ENCODE data around the gene LMX1B. TPM values are rescaled to one million over a fixed set of nuclear protein-coding genes. Genes with fewer than 3 reads are reported as not detected.

The LMX1B gene
- total RNA-seq, 1 experiment from 2014 or later = 2.6 TPM

- Histone ChIP-seq H3K27me3 (ENCODE audit: control insufficient read depth, insufficient read depth, low read length) (no peaks in the 10 kb centered on the region), H3K36me3 (ENCODE audit: control insufficient read depth, insufficient read depth, low read length) (no peaks in the 10 kb centered on the region), H3K27ac (ENCODE audit: low read length) (no peak overlapping the region), H3K9me3 (ENCODE audit: control insufficient read depth, insufficient read depth, low read depth, low read length) (no peaks in the 10 kb centered on the region), H3K4me3 (ENCODE audit: low read depth in 2 of 2, low read length in 2 of 2) (no peak overlapping the region), H3K4me1 (ENCODE audit: control insufficient read depth, insufficient read depth, low read length) (no peaks in the 10 kb centered on the region)
- no TSS peak for BruUV-seq (replicated peaks)
- CTCF ChIA-PET = no interaction called here
- TF ChIP-seq POLR2AphosphoS5 (IDR thresholded peaks at IDR 0.05; ENCODE audit: low read depth, low read length) = no peak
- no peak for TF ChIP-seq REST (IDR thresholded peaks at IDR 0.05; ENCODE audit: insufficient read depth in 1 of 2, low read depth in 2 of 2, low read length in 1 of 2)
- no peak for TF ChIP-seq TCF7L2 (IDR thresholded peaks at IDR 0.05; ENCODE audit: low read depth, low read length)
- TF ChIP-seq CTCF (IDR thresholded peaks at IDR 0.05) = no peak
- TF ChIP-seq SIN3A (IDR thresholded peaks at IDR 0.05; ENCODE audit: borderline replicate concordance, insufficient read depth, low read depth, low read length) = no peak
- ATAC-seq (no peak), DNase-seq (ENCODE audit: low read depth, low spot score) (no peak)
- intact Hi-C loops (cut with micrococcal nuclease; ENCODE audit: unreplicated experiment) = no loop called here
- POLR2A ChIA-PET = no interaction called here
- in situ Hi-C loops (cut with HindIII; ENCODE audit: low pct_unique_long_range_greater_than_20kb, low sequenced_read_pairs) = no loop called here
These were observed 22.6 kb upstream of the LMX1B start for GRCh38 chr9:126591083-126591482.

- no peak overlapping the region for H3K27ac ChIP-seq (ENCODE audit: low read length)
- DNase-seq (ENCODE audit: low read depth, low spot score) (no peak), ATAC-seq (no peak)
- H3K9me3 ChIP-seq (ENCODE audit: control insufficient read depth, insufficient read depth, low read depth, low read length) = no peaks in the 10 kb centered on the region
- in situ Hi-C loops (cut with HindIII; ENCODE audit: low pct_unique_long_range_greater_than_20kb, low sequenced_read_pairs) (no loop called here), intact Hi-C loops (cut with micrococcal nuclease; ENCODE audit: unreplicated experiment) (no loop called here)
- BruUV-seq (replicated peaks) = no TSS peak
- H3K4me1 ChIP-seq (ENCODE audit: control insufficient read depth, insufficient read depth, low read length) = no peaks in the 10 kb centered on the region
- ChIA-PET POLR2A (no interaction called here), CTCF (no interaction called here)
- H3K4me3 ChIP-seq (ENCODE audit: low read depth in 2 of 2, low read length in 2 of 2) = no peak overlapping the region
- no peaks in the 10 kb centered on the region for H3K36me3 ChIP-seq (ENCODE audit: control insufficient read depth, insufficient read depth, low read length)
- no peaks in the 10 kb centered on the region for H3K27me3 ChIP-seq (ENCODE audit: control insufficient read depth, insufficient read depth, low read length)
- TF ChIP-seq TCF7L2 (IDR thresholded peaks at IDR 0.05; ENCODE audit: low read depth, low read length) = no peak
- no peak for TF ChIP-seq SIN3A (IDR thresholded peaks at IDR 0.05; ENCODE audit: borderline replicate concordance, insufficient read depth, low read depth, low read length)
- no peak for TF ChIP-seq REST (IDR thresholded peaks at IDR 0.05; ENCODE audit: insufficient read depth in 1 of 2, low read depth in 2 of 2, low read length in 1 of 2)
- TF ChIP-seq POLR2AphosphoS5 (IDR thresholded peaks at IDR 0.05; ENCODE audit: low read depth, low read length) = no peak
- no peak for TF ChIP-seq CTCF (IDR thresholded peaks at IDR 0.05)
These were observed 21.8 kb upstream of the LMX1B start for GRCh38 chr9:126591922-126592321.
